ENCODE data around the gene LYRM7.

Gene LYRM7

GRCh38 chr5:131245312-131245711 lies 74.6 kb downstream of the LYRM7 start:
- H3K27ac ChIP-seq (ENCODE audit: extremely low read depth, low read depth, low read length) = no peak overlapping the region
- no peaks in the 10 kb centered on the region for H3K4me1 ChIP-seq (ENCODE audit: control insufficient read depth, insufficient read depth, low read length)
- TF ChIP-seq ZNF654 (tag by site-specific recombination; IDR thresholded peaks at IDR 0.05; ENCODE audit: low read depth) = no peak
- TF ChIP-seq ZNF146 (tag by site-specific recombination; IDR thresholded peaks at IDR 0.05) = no peak
- no peak for TF ChIP-seq KLF10 (tag by site-specific recombination; IDR thresholded peaks at IDR 0.05)
- TF ChIP-seq, protein P1, sequence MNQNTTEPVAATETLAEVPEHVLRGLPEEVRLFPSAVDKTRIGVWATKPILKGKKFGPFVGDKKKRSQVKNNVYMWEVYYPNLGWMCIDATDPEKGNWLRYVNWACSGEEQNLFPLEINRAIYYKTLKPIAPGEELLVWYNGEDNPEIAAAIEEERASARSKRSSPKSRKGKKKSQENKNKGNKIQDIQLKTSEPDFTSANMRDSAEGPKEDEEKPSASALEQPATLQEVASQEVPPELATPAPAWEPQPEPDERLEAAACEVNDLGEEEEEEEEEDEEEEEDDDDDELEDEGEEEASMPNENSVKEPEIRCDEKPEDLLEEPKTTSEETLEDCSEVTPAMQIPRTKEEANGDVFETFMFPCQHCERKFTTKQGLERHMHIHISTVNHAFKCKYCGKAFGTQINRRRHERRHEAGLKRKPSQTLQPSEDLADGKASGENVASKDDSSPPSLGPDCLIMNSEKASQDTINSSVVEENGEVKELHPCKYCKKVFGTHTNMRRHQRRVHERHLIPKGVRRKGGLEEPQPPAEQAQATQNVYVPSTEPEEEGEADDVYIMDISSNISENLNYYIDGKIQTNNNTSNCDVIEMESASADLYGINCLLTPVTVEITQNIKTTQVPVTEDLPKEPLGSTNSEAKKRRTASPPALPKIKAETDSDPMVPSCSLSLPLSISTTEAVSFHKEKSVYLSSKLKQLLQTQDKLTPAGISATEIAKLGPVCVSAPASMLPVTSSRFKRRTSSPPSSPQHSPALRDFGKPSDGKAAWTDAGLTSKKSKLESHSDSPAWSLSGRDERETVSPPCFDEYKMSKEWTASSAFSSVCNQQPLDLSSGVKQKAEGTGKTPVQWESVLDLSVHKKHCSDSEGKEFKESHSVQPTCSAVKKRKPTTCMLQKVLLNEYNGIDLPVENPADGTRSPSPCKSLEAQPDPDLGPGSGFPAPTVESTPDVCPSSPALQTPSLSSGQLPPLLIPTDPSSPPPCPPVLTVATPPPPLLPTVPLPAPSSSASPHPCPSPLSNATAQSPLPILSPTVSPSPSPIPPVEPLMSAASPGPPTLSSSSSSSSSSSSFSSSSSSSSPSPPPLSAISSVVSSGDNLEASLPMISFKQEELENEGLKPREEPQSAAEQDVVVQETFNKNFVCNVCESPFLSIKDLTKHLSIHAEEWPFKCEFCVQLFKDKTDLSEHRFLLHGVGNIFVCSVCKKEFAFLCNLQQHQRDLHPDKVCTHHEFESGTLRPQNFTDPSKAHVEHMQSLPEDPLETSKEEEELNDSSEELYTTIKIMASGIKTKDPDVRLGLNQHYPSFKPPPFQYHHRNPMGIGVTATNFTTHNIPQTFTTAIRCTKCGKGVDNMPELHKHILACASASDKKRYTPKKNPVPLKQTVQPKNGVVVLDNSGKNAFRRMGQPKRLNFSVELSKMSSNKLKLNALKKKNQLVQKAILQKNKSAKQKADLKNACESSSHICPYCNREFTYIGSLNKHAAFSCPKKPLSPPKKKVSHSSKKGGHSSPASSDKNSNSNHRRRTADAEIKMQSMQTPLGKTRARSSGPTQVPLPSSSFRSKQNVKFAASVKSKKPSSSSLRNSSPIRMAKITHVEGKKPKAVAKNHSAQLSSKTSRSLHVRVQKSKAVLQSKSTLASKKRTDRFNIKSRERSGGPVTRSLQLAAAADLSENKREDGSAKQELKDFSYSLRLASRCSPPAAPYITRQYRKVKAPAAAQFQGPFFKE (tag by site-specific recombination; IDR thresholded peaks at IDR 0.05; ENCODE audit: borderline replicate concordance) = no peak
- TF ChIP-seq ZNF558 (tag by site-specific recombination; IDR thresholded peaks at IDR 0.05) = no peak
- TF ChIP-seq ZNF423 (tag by site-specific recombination; IDR thresholded peaks at IDR 0.05) = no peak
- TF ChIP-seq ZNF148 (tag by site-specific recombination; IDR thresholded peaks at IDR 0.05; ENCODE audit: borderline replicate concordance) = no peak
- TF ChIP-seq RBAK (tag by site-specific recombination; IDR thresholded peaks at IDR 0.05) = no peak
- TF ChIP-seq ZBTB7A (tag by site-specific recombination; IDR thresholded peaks at IDR 0.05; ENCODE audit: low read depth) = no peak
- no peak for TF ChIP-seq ZNF19 (tag by site-specific recombination; IDR thresholded peaks at IDR 0.05; ENCODE audit: low read depth)
- no peak for TF ChIP-seq ZNF37A (tag by site-specific recombination; IDR thresholded peaks at IDR 0.05)
- TF ChIP-seq ZNF391 (tag by site-specific recombination; IDR thresholded peaks at IDR 0.05; ENCODE audit: borderline replicate concordance, low read depth) = no peak
- TF ChIP-seq ZSCAN18 (tag by site-specific recombination; IDR thresholded peaks at IDR 0.05) = no peak
- TF ChIP-seq ZNF561 (tag by site-specific recombination; IDR thresholded peaks at IDR 0.05; ENCODE audit: borderline replicate concordance) = no peak
- no peak for TF ChIP-seq ZNF830 (tag by site-specific recombination; IDR thresholded peaks at IDR 0.05; ENCODE audit: low read depth)
- no peak for TF ChIP-seq KLF17 (tag by site-specific recombination; IDR thresholded peaks at IDR 0.05)
- TF ChIP-seq ZNF670 (tag by site-specific recombination; IDR thresholded peaks at IDR 0.05; ENCODE audit: low read depth) = no peak
- H3K9me3 ChIP-seq (ENCODE audit: control insufficient read depth, insufficient read depth, low read depth, low read length) = no peaks in the 10 kb centered on the region
- H3K36me3 ChIP-seq (ENCODE audit: control insufficient read depth in 2 of 2, insufficient read depth in 1 of 2, low read length in 2 of 2) = no peaks in the 10 kb centered on the region
- ChIA-PET CTCF (interaction anchor here (0.6 kb wide), 1 partner anchor 20 kb away, joined by 3 read pairs; no protein-coding TSS in a partner anchor), POLR2A (no interaction called here)
- no peak overlapping the region for H3K4me3 ChIP-seq (ENCODE audit: low read depth, low read length)
